GM12865 (cell line): ENCODE data around the gene DGCR2.

ENCODE experiments used
- DNase-seq: peaks from one replicate; pipeline ENCODE4 v3.0.0; 2010; ENCODE audit warnings: low read depth
- H3K4me3 ChIP-seq: 2 replicates; pipeline ENCODE4 v1.5.1; 2011; ENCODE audit warnings: mild to moderate bottlenecking, low read depth, low read length, control low read depth
- CTCF ChIP-seq: IDR thresholded peaks from 2 replicates; pipeline ENCODE4 v1.5.1; 2011; ENCODE audit warnings: low read length, control low read depth, low read depth, inconsistent platforms; ENCODE audit not compliant: insufficient read depth; ENCODE audit errors: missing control alignments

Gene DGCR2

GRCh38 chr22:19107730-19108074, 14.5 kb downstream of the DGCR2 start:
- no peak overlapping the region for H3K4me3 ChIP-seq
- no peak for DNase-seq
- TF ChIP-seq CTCF = no peak

- no peak for DNase-seq
- TF ChIP-seq CTCF = no peak
- no peak overlapping the region for H3K4me3 ChIP-seq
Observed at GRCh38 chr22:19106886-19107729, 15.1 kb downstream of the DGCR2 start.

GRCh38 chr22:19105867-19106802, 16.1 kb downstream of the DGCR2 start:
- peak; percentile 49 for TF ChIP-seq CTCF
- H3K4me3 ChIP-seq = no peak overlapping the region
- DNase-seq = peak; percentile 51

GRCh38 chr22:19105456-19105855, 16.8 kb downstream of the DGCR2 start:
- no peak for DNase-seq
- no peak overlapping the region for H3K4me3 ChIP-seq
- no peak for TF ChIP-seq CTCF

- DNase-seq = no peak
- no peak overlapping the region for H3K4me3 ChIP-seq
- no peak for TF ChIP-seq CTCF
Observed at GRCh38 chr22:19103880-19104821, 18.1 kb downstream of the DGCR2 start.

GRCh38 chr22:19098157-19098556, 24.1 kb downstream of the DGCR2 start:
- H3K4me3 ChIP-seq = no peak overlapping the region
- DNase-seq = no peak
- TF ChIP-seq CTCF = no peak
